Epithelial cell of esophagus (primary cell): ENCODE results near the gene HSD17B1.

Experiments used
- DNase-seq: peaks from one replicate; pipeline ENCODE4 v3.0.0; 2010; ENCODE audit warnings: low read depth
- H3K4me3 ChIP-seq: 2 replicates; pipeline ENCODE4 v1.5.1; 2011; ENCODE audit warnings: mild to moderate bottlenecking, low read length, control low read depth
- CTCF ChIP-seq: IDR thresholded peaks from 2 replicates; pipeline ENCODE4 v1.5.1; 2011; ENCODE audit warnings: low read depth, mild to moderate bottlenecking, low read length, control low read depth, inconsistent platforms; ENCODE audit not compliant: insufficient read depth; ENCODE audit errors: missing control alignments

The HSD17B1 gene

GRCh38 chr17:42518755-42519545 lies 33.8 kb upstream of the HSD17B1 start:
- no peak for TF ChIP-seq CTCF
- no peak overlapping the region for H3K4me3 ChIP-seq
- no peak for DNase-seq

- peak; percentile 83 for DNase-seq
- no peak for TF ChIP-seq CTCF
- no peak overlapping the region for H3K4me3 ChIP-seq
Observed at GRCh38 chr17:42519546-42520491, 32.9 kb upstream of the HSD17B1 start.

- peak; percentile 8 for TF ChIP-seq CTCF
- no peak overlapping the region for H3K4me3 ChIP-seq
- no peak for DNase-seq
Observed at GRCh38 chr17:42520540-42520951, 32.2 kb upstream of the HSD17B1 start.

- DNase-seq: no peak
- no peak overlapping the region for H3K4me3 ChIP-seq
- no peak for TF ChIP-seq CTCF
Observed at GRCh38 chr17:42521036-42521435, 31.7 kb upstream of the HSD17B1 start.

GRCh38 chr17:42521666-42522262 lies 31.0 kb upstream of the HSD17B1 start:
- no peak for TF ChIP-seq CTCF
- DNase-seq: no peak

GRCh38 chr17:42522263-42522790 lies 30.4 kb upstream of the HSD17B1 start:
- no peak for DNase-seq
- TF ChIP-seq CTCF: no peak
- H3K4me3 ChIP-seq: no peak overlapping the region

More at GRCh38 chr17:42521666-42522262, 31.0 kb upstream of the HSD17B1 start:
- H3K4me3 ChIP-seq: no peak overlapping the region
